ENCODE measurements around the gene LRRC17. TPM values are rescaled to one million over a fixed set of nuclear protein-coding genes. Genes with fewer than 3 reads are reported as not detected.

The LRRC17 gene
- total and polyA plus RNA-seq, 9 of the 15 experiments (the other 6 are each of a cell fraction or from before 2014, with no cell fraction given), result 0.03 to 0.18 (median 0.12) TPM; not detected in 5

Other genes with a start within 250 kb of the LRRC17 start
- gene POLR2J2, start 241.3 kb upstream of the LRRC17 start, total RNA-seq (2014; rRNA removed), result 1.4 and 3.3 TPM in 2 replicates
- gene POLR2J2, start 241.3 kb upstream of the LRRC17 start, total RNA-seq (2014; rRNA removed; fragmentation: Illumina TruSeq; extraction: Trizol), result 5.2 and 5.8 TPM in 2 replicates
- 5.5 and 6.3 TPM in 2 replicates for gene POLR2J2, start 241.3 kb upstream of the LRRC17 start, total RNA-seq (2015; rRNA removed; fragmentation: Illumina TruSeq; extraction: Trizol)
- 11.6 and 13.6 TPM in 2 replicates for gene POLR2J2, start 241.3 kb upstream of the LRRC17 start, total RNA-seq (2021)
- gene POLR2J2, start 241.3 kb upstream of the LRRC17 start, polyA plus RNA-seq (2011; rRNA removed), result 6.3 and 6.8 TPM in 2 replicates
- gene POLR2J2, start 241.3 kb upstream of the LRRC17 start, polyA plus RNA-seq (2014; fragmentation: Illumina TruSeq; extraction: Trizol), result 1.9 and 2.3 TPM in 2 replicates
- 1 to 10 TPM in 1 of 2 experiments, under 1 TPM in 1; 0.80 to 1.5 TPM for gene POLR2J2, start 241.3 kb upstream of the LRRC17 start, polyA plus RNA-seq (2014; fragmentation: Nextera tagmentation; extraction: Ambion mirVana)
- 6.1 and 6.7 TPM in 2 replicates for gene POLR2J2, start 241.3 kb upstream of the LRRC17 start, polyA plus RNA-seq (2014; rRNA removed)
- 15.8 and 21.6 TPM in 2 replicates for gene FAM185A, start 164.0 kb upstream of the LRRC17 start, total RNA-seq (2014; rRNA removed)
- gene FAM185A, start 164.0 kb upstream of the LRRC17 start, total RNA-seq (2014; rRNA removed; fragmentation: Illumina TruSeq; extraction: Trizol), result 10.9 and 11.1 TPM in 2 replicates
- gene FAM185A, start 164.0 kb upstream of the LRRC17 start, total RNA-seq (2015; rRNA removed; fragmentation: Illumina TruSeq; extraction: Trizol), result 9.9 and 10.2 TPM in 2 replicates
- gene FAM185A, start 164.0 kb upstream of the LRRC17 start, total RNA-seq (2021), result 13.0 TPM in 2 replicates
- 6.1 and 10.6 TPM in 2 replicates for gene FAM185A, start 164.0 kb upstream of the LRRC17 start, polyA plus RNA-seq (2011; rRNA removed)
- 8.6 and 11.0 TPM in 2 replicates for gene FAM185A, start 164.0 kb upstream of the LRRC17 start, polyA plus RNA-seq (2014; fragmentation: Illumina TruSeq; extraction: Trizol)
- 1 to 10 TPM; 1.7 to 1.9 TPM for gene FAM185A, start 164.0 kb upstream of the LRRC17 start, polyA plus RNA-seq (2014; fragmentation: Nextera tagmentation; extraction: Ambion mirVana)
- gene FAM185A, start 164.0 kb upstream of the LRRC17 start, polyA plus RNA-seq (2014; rRNA removed), result 17.4 and 19.8 TPM in 2 replicates
- gene FBXL13, start 161.8 kb downstream of the LRRC17 start, total RNA-seq (2014; rRNA removed), result 16.3 and 17.5 TPM in 2 replicates
- 30.5 and 38.3 TPM in 2 replicates for gene FBXL13, start 161.8 kb downstream of the LRRC17 start, total RNA-seq (2014; rRNA removed; fragmentation: Illumina TruSeq; extraction: Trizol)
- 21.2 and 23.7 TPM in 2 replicates for gene FBXL13, start 161.8 kb downstream of the LRRC17 start, total RNA-seq (2015; rRNA removed; fragmentation: Illumina TruSeq; extraction: Trizol)
- gene FBXL13, start 161.8 kb downstream of the LRRC17 start, total RNA-seq (2021), result 27.0 and 27.4 TPM in 2 replicates
- gene FBXL13, start 161.8 kb downstream of the LRRC17 start, polyA plus RNA-seq (2011; rRNA removed), result 45.6 and 55.0 TPM in 2 replicates
- gene FBXL13, start 161.8 kb downstream of the LRRC17 start, polyA plus RNA-seq (2014; fragmentation: Illumina TruSeq; extraction: Trizol), result 22.4 and 24.1 TPM in 2 replicates
- 10 to 100 TPM; 25.4 to 26.6 TPM for gene FBXL13, start 161.8 kb downstream of the LRRC17 start, polyA plus RNA-seq (2014; fragmentation: Nextera tagmentation; extraction: Ambion mirVana)
- 19.7 and 20.4 TPM in 2 replicates for gene FBXL13, start 161.8 kb downstream of the LRRC17 start, polyA plus RNA-seq (2014; rRNA removed)
- 75.5 and 81.1 TPM in 2 replicates for gene ARMC10, start 162.1 kb downstream of the LRRC17 start, total RNA-seq (2014; rRNA removed)
- 89.9 and 95.4 TPM in 2 replicates for gene ARMC10, start 162.1 kb downstream of the LRRC17 start, total RNA-seq (2014; rRNA removed; fragmentation: Illumina TruSeq; extraction: Trizol)
- 69.6 and 72.6 TPM in 2 replicates for gene ARMC10, start 162.1 kb downstream of the LRRC17 start, total RNA-seq (2015; rRNA removed; fragmentation: Illumina TruSeq; extraction: Trizol)
- gene ARMC10, start 162.1 kb downstream of the LRRC17 start, total RNA-seq (2021), result 72.6 and 76.1 TPM in 2 replicates
- gene ARMC10, start 162.1 kb downstream of the LRRC17 start, polyA plus RNA-seq (2011; rRNA removed), result 71.0 and 113 TPM in 2 replicates
- 57.3 and 65.0 TPM in 2 replicates for gene ARMC10, start 162.1 kb downstream of the LRRC17 start, polyA plus RNA-seq (2014; fragmentation: Illumina TruSeq; extraction: Trizol)
- 10 to 100 TPM; 17.0 to 22.7 TPM for gene ARMC10, start 162.1 kb downstream of the LRRC17 start, polyA plus RNA-seq (2014; fragmentation: Nextera tagmentation; extraction: Ambion mirVana)
- 54.3 and 61.1 TPM in 2 replicates for gene ARMC10, start 162.1 kb downstream of the LRRC17 start, polyA plus RNA-seq (2014; rRNA removed)
- 3.2 and 3.7 TPM in 2 replicates for gene NAPEPLD, start 236.1 kb downstream of the LRRC17 start, total RNA-seq (2014; rRNA removed)
- 7.5 and 8.5 TPM in 2 replicates for gene NAPEPLD, start 236.1 kb downstream of the LRRC17 start, total RNA-seq (2014; rRNA removed; fragmentation: Illumina TruSeq; extraction: Trizol)
- 6.4 and 7.6 TPM in 2 replicates for gene NAPEPLD, start 236.1 kb downstream of the LRRC17 start, total RNA-seq (2015; rRNA removed; fragmentation: Illumina TruSeq; extraction: Trizol)
- gene NAPEPLD, start 236.1 kb downstream of the LRRC17 start, total RNA-seq (2021), result 7.7 and 8.4 TPM in 2 replicates
- gene NAPEPLD, start 236.1 kb downstream of the LRRC17 start, polyA plus RNA-seq (2011; rRNA removed), result 9.9 and 11.0 TPM in 2 replicates
- 5.9 and 7.1 TPM in 2 replicates for gene NAPEPLD, start 236.1 kb downstream of the LRRC17 start, polyA plus RNA-seq (2014; fragmentation: Illumina TruSeq; extraction: Trizol)
- gene NAPEPLD, start 236.1 kb downstream of the LRRC17 start, polyA plus RNA-seq (2014; fragmentation: Nextera tagmentation; extraction: Ambion mirVana), result 1 to 10 TPM; 5.7 to 7.7 TPM
- 5.6 and 6.9 TPM in 2 replicates for gene NAPEPLD, start 236.1 kb downstream of the LRRC17 start, polyA plus RNA-seq (2014; rRNA removed)